Activated T-cell treated with anti-CD3 and anti-CD28 coated beads for 48 hours (primary cell): ENCODE measurements around the gene SPC25.
A peak's percentile ranks its signal among the peaks of the same experiment; 100 is the strongest.
"Not testable (repeated sequence)": the region's sequence is repeated elsewhere in the genome, so short reads cannot be mapped to it uniquely, and the experiment has no call there.

ENCODE experiments used
- DNase-seq: peaks from one replicate; pipeline ENCODE4 v3.0.0-alpha.2; 2020; ENCODE audit warnings: low read depth

SPC25 gene

GRCh38 chr2:168890006-168890782, at the start of gene SPC25:
SPC25 (minus strand) TSS chr2:168890430; CDS start chr2:168889519, 911 bp downstream.
- peak; percentile 84 for DNase-seq

- no peak for DNase-seq
Measured at GRCh38 chr2:168939918-168940317, 49.7 kb upstream of the SPC25 start.

GRCh38 chr2:168939061-168939460, 48.8 kb upstream of the SPC25 start:
- no peak for DNase-seq

- DNase-seq, result no peak
Measured at GRCh38 chr2:168935810-168936581, 45.8 kb upstream of the SPC25 start.

- no peak for DNase-seq
Measured at GRCh38 chr2:168934826-168935225, 44.6 kb upstream of the SPC25 start.

- not testable (repeated sequence) for DNase-seq
Measured at GRCh38 chr2:168932174-168932573, 41.9 kb upstream of the SPC25 start.

GRCh38 chr2:168930242-168930641, 40.0 kb upstream of the SPC25 start:
- no peak for DNase-seq

GRCh38 chr2:168929031-168929430, 38.8 kb upstream of the SPC25 start:
- no peak for DNase-seq

- no peak for DNase-seq
Measured at GRCh38 chr2:168928113-168928831, 38.0 kb upstream of the SPC25 start.

- DNase-seq, result no peak
Measured at GRCh38 chr2:168926621-168927386, 36.6 kb upstream of the SPC25 start.

- no peak for DNase-seq
Measured at GRCh38 chr2:168920504-168921157, 30.4 kb upstream of the SPC25 start.

- no peak for DNase-seq
Measured at GRCh38 chr2:168916331-168916675, 26.1 kb upstream of the SPC25 start.

GRCh38 chr2:168915441-168916330, 25.5 kb upstream of the SPC25 start:
- DNase-seq, result no peak

- DNase-seq, result no peak
Measured at GRCh38 chr2:168913495-168913894, 23.3 kb upstream of the SPC25 start.

- no peak for DNase-seq
Measured at GRCh38 chr2:168912901-168913369, 22.7 kb upstream of the SPC25 start.

- no peak for DNase-seq
Measured at GRCh38 chr2:168912466-168912865, 22.2 kb upstream of the SPC25 start.

- no peak for DNase-seq
Measured at GRCh38 chr2:168910330-168910729, 20.1 kb upstream of the SPC25 start.

GRCh38 chr2:168907940-168908662, 17.9 kb upstream of the SPC25 start:
- no peak for DNase-seq

- no peak for DNase-seq
Measured at GRCh38 chr2:168904358-168904757, 14.1 kb upstream of the SPC25 start.

GRCh38 chr2:168903888-168904287, 13.7 kb upstream of the SPC25 start:
- DNase-seq, result no peak
